Loucy (cell line): Measurements from ENCODE around the gene SIL1.
"Not testable (repeated sequence)": the region's sequence is repeated elsewhere in the genome, so short reads cannot be mapped to it uniquely, and the experiment has no call there.

Source experiments
- H2AFZ ChIP-seq: fragments of 200-600 bp; sonication (generic); 2 replicates; pipeline ENCODE4 v1.6.0; 2016; ENCODE audit warnings: antibody characterized with exemption, mild to moderate bottlenecking, low read length, moderate library complexity
- H3F3A ChIP-seq: fragments of 200-600 bp; 2 replicates; pipeline ENCODE4 v1.6.0; 2016; ENCODE audit warnings: antibody characterized with exemption, low read depth, mild to moderate bottlenecking
- H3K27me3 ChIP-seq: fragments of 200-600 bp; sonication (generic); 2 replicates; pipeline ENCODE4 v1.6.1; 2014; ENCODE audit warnings: low read length, mild to moderate bottlenecking; ENCODE audit not compliant: insufficient read depth, poor library complexity, severe bottlenecking
- H3K36me3 ChIP-seq: fragments of 200-600 bp; sonication (generic); 2 replicates; pipeline ENCODE4 v1.6.1; 2016; ENCODE audit warnings: low read length; ENCODE audit not compliant: insufficient read depth
- H3K4me1 ChIP-seq: fragments of 200-600 bp; sonication (generic); 2 replicates; pipeline ENCODE4 v1.5.1; 2014; ENCODE audit warnings: low read length, mild to moderate bottlenecking; ENCODE audit not compliant: insufficient read depth, poor library complexity, severe bottlenecking
- H3K4me2 ChIP-seq: fragments of 200-600 bp; sonication (generic); 2 replicates; pipeline ENCODE4 v1.6.0; 2014; ENCODE audit warnings: antibody characterized with exemption, low read length, low read depth, mild to moderate bottlenecking; ENCODE audit not compliant: poor library complexity, severe bottlenecking
- H3K4me3 ChIP-seq: fragments of 200-600 bp; sonication (generic); 2 replicates; pipeline ENCODE4 v1.5.1; 2014; ENCODE audit warnings: low read length, mild to moderate bottlenecking, mixed read lengths; ENCODE audit not compliant: poor library complexity, severe bottlenecking
- H3K79me2 ChIP-seq: fragments of 200-600 bp; sonication (generic); 2 replicates; pipeline ENCODE4 v1.6.1; 2014; ENCODE audit warnings: low read length; ENCODE audit not compliant: insufficient read depth
- H3K9ac ChIP-seq: fragments of 200-600 bp; sonication (generic); 2 replicates; pipeline ENCODE4 v1.6.0; 2014; ENCODE audit warnings: mild to moderate bottlenecking, low read depth, low read length, moderate library complexity; ENCODE audit not compliant: poor library complexity, severe bottlenecking
- H3K9me2 ChIP-seq: fragments of 200-600 bp; sonication (generic); replicated peaks from 2 replicates; pipeline ENCODE4 v1.6.1; 2016; ENCODE audit warnings: low read depth, low read length, mixed read lengths
- H3K9me3 ChIP-seq: fragments of 200-600 bp; sonication (generic); 2 replicates; pipeline ENCODE4 v1.6.1; 2014; ENCODE audit warnings: mild to moderate bottlenecking, antibody characterized with exemption, low read length, low read depth; ENCODE audit not compliant: insufficient read depth
- H4K20me1 ChIP-seq: fragments of 200-600 bp; sonication (generic); 2 replicates; pipeline ENCODE4 v1.6.0; 2014; ENCODE audit warnings: antibody characterized with exemption, low read length, mild to moderate bottlenecking; ENCODE audit not compliant: insufficient read depth, poor library complexity, severe bottlenecking
- EZH2phosphoT487 ChIP-seq: fragments of 200-600 bp; IDR thresholded peaks from 2 replicates; pipeline ENCODE4 v1.6.1; 2018; ENCODE audit warnings: antibody characterized with exemption, mild to moderate bottlenecking, moderate library complexity, borderline replicate concordance
- TF ChIP-seq, protein P1 (sequence below): fragments of 200-600 bp; sonication (generic); conservative IDR thresholded peaks from 2 replicates; pipeline ENCODE4 v1.5.1; 2014; ENCODE audit warnings: mild to moderate bottlenecking, antibody characterized with exemption, low read length

Gene SIL1

DNA sequence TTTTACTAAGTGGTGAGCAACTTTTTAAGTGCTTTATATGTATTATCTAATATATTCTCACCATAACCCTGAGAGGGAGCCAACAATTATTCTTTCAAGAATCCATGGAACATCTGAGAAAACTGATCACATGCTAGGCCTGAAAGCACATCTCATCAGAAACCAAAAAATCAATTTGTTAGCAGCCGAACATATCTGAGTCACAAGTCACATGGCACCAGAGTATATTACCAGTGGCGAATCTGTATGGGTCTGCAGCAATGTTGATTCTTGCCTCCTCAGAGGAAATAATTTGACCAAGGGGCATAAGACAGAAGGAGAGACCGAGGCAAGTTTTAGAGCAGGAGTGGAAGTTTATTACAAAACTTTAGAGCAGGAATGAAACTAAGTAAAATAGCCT lies 25.3 kb upstream of the SIL1 start:
- H3K4me3 ChIP-seq = no peak overlapping the region
- TF ChIP-seq, protein P1, sequence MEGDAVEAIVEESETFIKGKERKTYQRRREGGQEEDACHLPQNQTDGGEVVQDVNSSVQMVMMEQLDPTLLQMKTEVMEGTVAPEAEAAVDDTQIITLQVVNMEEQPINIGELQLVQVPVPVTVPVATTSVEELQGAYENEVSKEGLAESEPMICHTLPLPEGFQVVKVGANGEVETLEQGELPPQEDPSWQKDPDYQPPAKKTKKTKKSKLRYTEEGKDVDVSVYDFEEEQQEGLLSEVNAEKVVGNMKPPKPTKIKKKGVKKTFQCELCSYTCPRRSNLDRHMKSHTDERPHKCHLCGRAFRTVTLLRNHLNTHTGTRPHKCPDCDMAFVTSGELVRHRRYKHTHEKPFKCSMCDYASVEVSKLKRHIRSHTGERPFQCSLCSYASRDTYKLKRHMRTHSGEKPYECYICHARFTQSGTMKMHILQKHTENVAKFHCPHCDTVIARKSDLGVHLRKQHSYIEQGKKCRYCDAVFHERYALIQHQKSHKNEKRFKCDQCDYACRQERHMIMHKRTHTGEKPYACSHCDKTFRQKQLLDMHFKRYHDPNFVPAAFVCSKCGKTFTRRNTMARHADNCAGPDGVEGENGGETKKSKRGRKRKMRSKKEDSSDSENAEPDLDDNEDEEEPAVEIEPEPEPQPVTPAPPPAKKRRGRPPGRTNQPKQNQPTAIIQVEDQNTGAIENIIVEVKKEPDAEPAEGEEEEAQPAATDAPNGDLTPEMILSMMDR = no peak
- TF ChIP-seq EZH2phosphoT487 = no peak
- H3K4me1 ChIP-seq = no peaks in the 10 kb centered on the region
- H2AFZ ChIP-seq = no peak overlapping the region
- H3K9ac ChIP-seq = no peak overlapping the region
- no peaks in the 10 kb centered on the region for H3K79me2 ChIP-seq
- H3F3A ChIP-seq = no peaks in the 10 kb centered on the region
- no peak overlapping the region for H3K4me2 ChIP-seq
- H4K20me1 ChIP-seq = no peaks in the 10 kb centered on the region
- no peaks in the 10 kb centered on the region for H3K9me2 ChIP-seq
- H3K9me3 ChIP-seq = no peaks in the 10 kb centered on the region
- no peaks in the 10 kb centered on the region for H3K36me3 ChIP-seq
- no peaks in the 10 kb centered on the region for H3K27me3 ChIP-seq

DNA sequence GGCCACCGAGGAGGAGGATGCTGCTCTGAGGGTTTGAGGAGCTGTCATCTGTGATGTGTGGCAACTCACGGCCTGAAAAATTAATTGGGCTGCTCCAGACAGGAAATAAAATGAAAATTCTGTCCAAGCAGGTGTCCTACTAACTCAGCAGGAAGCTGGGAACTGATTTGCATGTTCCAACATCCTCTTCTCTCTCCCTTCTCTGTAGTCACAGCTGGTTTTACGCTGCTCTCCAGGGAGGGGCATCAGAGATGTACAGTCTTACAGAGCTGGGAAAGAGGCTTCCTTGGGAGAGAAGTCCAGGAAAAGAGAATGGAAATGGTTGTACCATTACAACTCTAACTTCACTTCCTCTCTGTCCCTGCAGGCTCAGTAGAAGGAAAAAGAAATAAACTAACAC lies 24.2 kb upstream of the SIL1 start:
- Histone ChIP-seq H3K27me3 (no peaks in the 10 kb centered on the region), H3K9me3 (no peaks in the 10 kb centered on the region), H3K4me1 (no peaks in the 10 kb centered on the region), H3F3A (no peaks in the 10 kb centered on the region), H3K36me3 (no peaks in the 10 kb centered on the region), H3K79me2 (no peaks in the 10 kb centered on the region), H3K9ac (no peak overlapping the region), H3K4me3 (no peak overlapping the region), H3K9me2 (no peaks in the 10 kb centered on the region), H2AFZ (0 out of 2 replicates have a peak overlapping the region, but pooled peaks have one; percentile 4), H4K20me1 (no peaks in the 10 kb centered on the region), H3K4me2 (no peak overlapping the region)
- no peak for TF ChIP-seq EZH2phosphoT487
- TF ChIP-seq, protein P1 = no peak

DNA sequence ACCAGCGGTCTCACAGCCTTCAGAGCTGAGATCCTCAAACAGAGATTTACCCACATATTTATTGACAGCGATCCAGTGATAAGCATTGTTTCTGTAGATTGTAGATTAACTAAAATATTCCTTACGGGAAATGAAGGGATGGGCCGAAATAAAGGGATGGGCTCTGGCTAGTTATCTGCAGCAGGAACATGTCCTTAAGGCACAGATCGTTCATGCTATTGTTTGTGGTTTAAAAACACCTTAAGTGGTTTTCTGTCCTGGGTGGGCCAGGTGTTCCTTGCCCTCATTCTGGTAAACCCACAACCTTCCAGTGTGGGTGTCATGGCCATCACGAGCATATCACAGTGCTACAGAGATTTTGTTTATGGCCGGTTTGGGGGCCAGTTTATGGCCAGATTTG lies 19.9 kb upstream of the SIL1 start:
- H3F3A ChIP-seq, H4K20me1 ChIP-seq, H3K9me3 ChIP-seq, H3K4me3 ChIP-seq, H3K9ac ChIP-seq, H3K79me2 ChIP-seq, H3K27me3 ChIP-seq, H3K4me1 ChIP-seq, H2AFZ ChIP-seq, H3K36me3 ChIP-seq, H3K9me2 ChIP-seq, H3K4me2 ChIP-seq: not testable (repeated sequence)

DNA sequence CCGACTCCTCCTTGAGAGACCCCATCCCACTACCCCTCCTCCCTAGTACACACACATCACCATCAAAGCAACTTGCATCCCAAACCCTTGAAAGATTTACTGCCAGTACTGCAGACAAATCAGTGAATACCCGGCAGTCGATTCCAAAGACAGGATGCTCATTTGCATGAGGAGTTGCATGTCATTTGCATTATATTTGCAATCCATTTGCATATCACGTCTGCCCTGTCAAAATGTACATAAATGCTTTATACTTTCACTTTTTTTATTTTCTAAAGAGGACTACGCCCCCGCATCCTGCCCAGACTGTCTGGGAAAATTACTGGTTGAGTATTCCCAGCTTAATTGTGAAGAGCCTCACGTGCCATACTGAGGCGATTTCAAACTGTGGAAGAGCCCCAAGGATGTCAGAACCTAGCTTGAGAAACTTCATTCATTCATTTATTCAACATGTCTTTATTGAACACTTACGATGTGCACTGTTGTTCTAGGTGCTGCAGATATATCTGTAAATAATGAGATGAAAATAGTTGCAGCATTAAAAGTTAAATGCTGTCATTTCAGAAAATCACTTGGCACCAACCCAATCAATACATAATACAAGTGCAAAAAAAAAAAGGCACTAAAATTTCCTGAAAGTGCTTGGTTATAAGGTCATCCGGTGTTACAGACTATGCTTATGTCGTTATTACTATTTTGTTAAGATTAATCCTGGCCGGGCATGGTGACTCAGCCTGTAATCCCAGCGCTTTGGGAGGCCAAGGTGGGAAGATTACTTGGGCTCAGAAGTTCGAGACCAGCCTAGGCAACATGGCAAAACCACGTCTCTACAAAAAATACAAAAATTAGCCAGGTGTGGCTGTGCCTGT lies 17.2 kb upstream of the SIL1 start:
- TF ChIP-seq, protein P1 = no peak
- no peak for TF ChIP-seq EZH2phosphoT487
- Histone ChIP-seq H3K27me3 (no peaks in the 10 kb centered on the region), H3F3A (no peaks in the 10 kb centered on the region), H2AFZ (no peak overlapping the region), H3K4me2 (no peak overlapping the region), H3K79me2 (no peaks in the 10 kb centered on the region), H3K4me1 (no peaks in the 10 kb centered on the region), H4K20me1 (no peaks in the 10 kb centered on the region), H3K4me3 (no peak overlapping the region), H3K9ac (no peak overlapping the region), H3K36me3 (no peaks in the 10 kb centered on the region), H3K9me2 (no peaks in the 10 kb centered on the region), H3K9me3 (no peaks in the 10 kb centered on the region)
